ENCODE results near the gene TRRAP.

TRRAP gene

DNA sequence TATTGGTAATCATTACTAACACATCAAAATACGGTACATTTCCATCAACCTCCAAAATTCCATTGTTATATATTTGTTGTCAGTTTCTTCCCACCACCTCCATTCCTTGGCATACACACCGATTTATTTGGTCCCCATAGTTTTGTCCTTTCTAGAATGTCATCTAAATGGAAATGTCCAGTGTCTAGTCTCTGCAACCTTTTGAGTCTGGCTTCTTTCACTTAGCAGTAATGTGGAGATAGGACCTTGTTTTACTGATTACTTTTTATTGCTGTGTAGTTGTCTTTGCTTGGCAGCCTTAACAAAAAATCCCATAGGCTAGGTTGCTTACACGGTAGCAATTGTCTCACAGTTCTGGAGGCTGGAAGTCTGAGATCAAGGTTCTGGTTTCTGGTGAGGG is 22.5 kb downstream of the TRRAP start:
- DNase-seq (ENCODE audit: low read depth): no peak

DNA sequence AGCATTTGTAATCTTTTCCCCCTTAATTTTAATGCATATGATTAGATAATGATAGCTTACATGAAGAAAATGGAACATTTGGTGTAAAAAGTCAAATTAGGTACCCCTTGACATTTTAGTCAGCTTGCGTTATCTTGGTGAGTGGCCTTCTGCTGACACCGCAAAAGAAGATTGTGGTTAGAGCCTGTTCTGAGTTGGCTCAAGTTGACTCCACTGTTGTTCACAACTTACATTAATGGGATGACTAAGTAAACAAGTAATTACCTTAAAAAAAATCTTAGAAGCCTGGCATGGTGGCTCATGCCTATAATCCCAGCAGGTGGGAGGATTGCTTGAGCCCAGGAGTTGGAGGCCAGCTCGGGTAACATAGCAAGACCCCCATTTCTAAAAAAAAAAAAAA is 24.2 kb downstream of the TRRAP start:
- DNase-seq (ENCODE audit: low read depth): no peak

DNA sequence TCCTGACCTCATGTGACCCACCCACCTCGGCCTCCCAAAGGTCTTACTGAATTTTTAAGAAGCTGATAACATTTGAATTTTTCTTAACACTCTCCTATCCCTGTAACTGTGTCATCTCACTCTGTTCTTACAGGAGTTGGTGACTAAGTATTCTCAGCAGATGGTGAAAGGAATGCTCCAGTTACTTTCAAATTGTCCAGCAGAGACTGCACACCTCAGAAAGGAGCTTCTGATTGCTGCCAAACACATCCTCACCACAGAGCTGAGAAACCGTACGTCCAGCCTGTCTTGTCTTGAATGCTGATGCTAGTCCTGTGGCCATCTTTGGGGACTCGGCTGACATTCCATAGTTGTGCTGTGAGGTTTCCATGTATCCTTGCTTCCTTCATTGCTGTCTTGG is 24.9 kb downstream of the TRRAP start:
- no peak for DNase-seq (ENCODE audit: low read depth)

DNA sequence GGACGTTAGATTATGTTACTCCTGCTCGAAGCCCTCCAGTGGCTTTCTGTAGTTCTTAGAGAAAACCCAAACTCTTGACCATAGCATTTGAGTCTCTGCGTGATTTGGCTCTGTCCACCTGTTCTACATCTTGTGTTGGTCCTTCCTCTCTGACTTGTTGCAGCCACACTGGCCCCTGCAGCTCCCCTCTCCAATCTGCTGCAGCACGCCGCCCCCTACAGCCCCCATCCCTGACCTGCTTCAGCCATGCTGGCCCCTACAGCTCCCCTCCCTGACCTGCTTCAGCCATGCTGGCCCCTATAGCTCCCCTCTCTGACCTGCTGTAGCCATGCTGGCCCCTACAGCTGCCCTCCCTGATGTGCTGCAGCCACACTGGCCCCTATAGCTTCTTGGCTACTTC is 29.2 kb downstream of the TRRAP start:
- DNase-seq (ENCODE audit: low read depth): no peak

DNA sequence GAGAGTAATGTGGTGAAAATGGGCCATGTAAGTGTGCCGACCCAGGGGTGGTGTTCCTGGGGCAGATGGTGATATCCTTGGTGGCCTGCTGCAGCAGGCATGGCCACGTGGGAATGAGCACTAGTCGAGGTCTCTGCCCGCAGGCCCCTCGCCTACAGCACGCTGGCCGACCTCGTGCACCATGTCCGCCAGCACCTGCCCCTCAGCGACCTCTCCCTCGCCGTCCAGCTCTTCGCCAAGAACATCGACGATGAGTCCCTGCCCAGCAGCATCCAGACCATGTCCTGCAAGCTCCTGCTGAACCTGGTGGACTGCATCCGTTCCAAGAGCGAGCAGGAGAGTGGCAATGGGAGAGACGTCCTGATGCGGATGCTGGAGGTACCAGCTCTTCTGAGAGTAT is 30.3 kb downstream of the TRRAP start:
- DNase-seq (ENCODE audit: low read depth): no peak

DNA sequence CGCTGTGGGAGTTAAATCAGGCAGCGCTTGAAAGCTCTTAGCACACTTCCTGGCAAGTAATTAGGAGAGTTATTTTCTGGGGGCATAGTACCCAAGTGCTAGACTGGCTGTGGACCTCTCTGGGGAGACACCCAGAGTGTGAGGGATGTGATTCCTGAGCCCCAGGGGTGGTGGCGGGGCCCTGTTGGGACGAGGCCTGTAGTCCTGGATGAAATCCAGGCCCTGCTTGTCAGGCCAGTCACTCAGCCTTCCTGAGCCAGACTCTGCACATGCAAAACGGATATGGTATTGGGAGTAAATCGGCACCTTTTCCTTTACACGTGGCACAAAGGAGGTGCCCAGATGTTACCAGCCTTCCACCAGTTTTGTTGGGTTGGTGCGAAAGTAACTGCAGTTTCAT is 31.2 kb downstream of the TRRAP start:
- DNase-seq (ENCODE audit: low read depth): no peak

DNA sequence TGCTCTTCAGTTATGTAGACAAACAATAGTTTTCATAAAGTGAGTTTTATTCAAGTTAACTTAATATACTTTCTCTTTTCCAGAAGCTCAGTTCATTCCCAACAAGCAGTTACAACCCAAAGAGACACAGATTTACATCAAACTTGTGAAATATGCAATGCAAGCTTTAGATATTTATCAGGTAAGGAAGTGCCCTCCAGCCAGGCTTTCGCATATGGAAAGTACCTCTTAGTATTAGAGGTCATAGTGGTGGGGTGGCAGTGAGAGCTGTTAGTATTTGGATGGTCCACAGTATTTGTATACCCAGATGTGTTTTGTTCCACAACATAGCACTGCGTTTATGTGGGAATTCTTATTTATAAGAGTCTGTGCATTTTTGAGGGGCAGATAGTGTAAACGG is 32.1 kb downstream of the TRRAP start:
- no peak for DNase-seq (ENCODE audit: low read depth)

DNA sequence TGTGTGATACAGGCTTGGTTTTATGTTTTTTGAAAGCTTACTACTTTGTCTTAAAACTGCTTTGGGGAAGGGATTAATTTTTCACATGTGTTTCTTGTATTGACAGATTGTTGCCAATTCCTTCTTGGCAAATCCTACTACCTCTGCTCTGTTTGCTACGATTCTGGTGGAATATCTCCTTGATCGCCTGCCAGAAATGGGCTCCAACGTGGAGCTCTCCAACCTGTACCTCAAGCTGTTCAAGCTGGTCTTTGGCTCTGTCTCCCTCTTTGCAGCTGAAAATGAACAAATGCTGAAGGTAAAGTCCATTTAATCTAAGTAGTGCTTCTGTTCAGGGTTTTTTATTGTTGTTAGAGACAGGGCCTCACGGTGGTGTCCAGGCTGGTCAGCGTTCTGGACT is 33.6 kb downstream of the TRRAP start:
- DNase-seq (ENCODE audit: low read depth): no peak

DNA sequence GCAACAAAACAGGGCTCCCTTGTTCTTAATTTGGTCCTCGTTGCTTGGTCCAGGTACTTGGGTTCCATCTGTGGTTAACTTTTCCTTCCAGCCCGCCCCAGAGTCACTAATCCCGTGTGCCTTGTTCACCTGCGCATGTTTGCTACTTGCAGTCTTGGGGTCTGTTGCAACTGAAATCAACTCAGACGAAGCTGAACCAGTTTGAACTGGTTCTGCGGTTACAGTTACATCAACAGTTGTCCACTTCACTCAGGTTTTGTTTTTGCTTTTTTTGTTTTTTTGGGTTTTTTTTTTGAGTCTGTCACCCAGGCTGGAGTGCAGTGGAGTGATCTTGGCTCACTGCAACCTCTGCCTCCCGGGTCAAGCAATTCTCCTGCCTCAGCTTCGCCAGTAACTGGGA is 34.7 kb downstream of the TRRAP start:
- DNase-seq (ENCODE audit: low read depth): no peak

DNA sequence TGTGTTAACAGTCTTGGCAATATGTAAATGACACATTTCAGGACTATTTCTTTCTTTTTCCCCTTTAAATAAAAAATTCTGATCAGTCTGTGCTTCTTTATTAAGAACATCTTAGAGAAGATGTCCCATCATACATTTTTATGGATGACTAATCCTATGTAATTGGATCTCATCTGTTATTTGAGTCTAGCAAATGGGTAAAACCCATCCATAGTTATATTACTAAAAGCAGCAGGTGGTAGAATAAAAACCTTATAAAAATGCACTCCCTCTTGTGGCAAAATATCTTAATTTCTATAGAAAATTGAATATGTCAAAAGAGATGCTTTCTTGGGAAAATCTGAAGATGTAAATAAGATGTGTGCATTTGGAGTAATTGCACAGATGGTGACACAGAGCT is 35.3 kb downstream of the TRRAP start:
- DNase-seq (ENCODE audit: low read depth): peak; percentile 43

DNA sequence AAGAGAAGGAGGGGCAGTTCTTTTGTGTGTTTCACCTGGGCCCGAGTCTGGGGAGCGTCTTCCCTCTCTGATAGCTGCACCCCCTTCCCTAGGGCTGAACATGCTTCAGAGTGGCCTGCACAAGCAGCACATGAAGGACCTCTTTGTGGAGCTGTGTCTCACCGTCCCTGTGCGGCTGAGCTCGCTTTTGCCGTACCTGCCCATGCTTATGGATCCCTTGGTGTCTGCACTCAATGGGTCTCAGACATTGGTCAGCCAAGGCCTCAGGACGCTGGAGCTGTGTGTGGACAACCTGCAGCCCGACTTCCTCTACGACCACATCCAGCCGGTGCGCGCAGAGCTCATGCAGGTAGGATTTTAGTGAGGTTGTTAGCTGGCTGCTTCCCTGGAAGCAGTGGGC is 39.0 kb downstream of the TRRAP start:
- DNase-seq (ENCODE audit: low read depth): no peak

DNA sequence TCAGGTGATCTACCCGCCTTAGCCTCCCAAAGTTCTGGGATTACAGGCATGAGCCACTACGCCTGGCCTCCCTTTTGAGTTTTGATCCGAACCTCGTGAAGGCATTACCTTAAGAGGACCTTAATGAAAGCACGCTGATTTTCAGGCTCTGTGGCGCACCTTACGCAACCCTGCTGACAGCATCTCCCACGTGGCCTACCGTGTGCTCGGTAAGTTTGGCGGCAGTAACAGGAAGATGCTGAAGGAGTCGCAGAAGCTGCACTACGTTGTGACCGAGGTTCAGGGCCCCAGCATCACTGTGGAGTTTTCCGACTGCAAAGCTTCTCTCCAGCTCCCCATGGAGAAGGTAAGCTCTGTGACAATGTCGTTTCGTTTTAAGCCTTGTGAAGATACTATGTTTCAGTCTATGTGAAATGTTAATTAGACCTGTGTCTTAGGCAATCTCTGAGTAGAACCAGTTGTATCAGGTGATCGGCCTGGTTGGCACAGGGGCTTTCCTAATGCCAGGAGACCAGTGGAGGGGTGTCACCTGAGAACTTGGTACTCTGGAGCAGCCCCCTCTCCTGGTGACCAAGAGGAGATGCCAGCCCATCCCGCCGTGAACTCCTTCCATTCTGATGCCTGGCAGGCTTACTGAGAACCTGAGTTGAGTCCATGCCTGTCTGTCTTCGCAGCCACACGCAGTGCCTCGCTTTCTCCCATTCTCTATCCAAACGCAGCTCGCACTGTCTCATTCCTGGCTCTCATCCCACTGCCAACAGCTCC is 43.5 kb downstream of the TRRAP start:
- no peak for DNase-seq (ENCODE audit: low read depth)

DNA sequence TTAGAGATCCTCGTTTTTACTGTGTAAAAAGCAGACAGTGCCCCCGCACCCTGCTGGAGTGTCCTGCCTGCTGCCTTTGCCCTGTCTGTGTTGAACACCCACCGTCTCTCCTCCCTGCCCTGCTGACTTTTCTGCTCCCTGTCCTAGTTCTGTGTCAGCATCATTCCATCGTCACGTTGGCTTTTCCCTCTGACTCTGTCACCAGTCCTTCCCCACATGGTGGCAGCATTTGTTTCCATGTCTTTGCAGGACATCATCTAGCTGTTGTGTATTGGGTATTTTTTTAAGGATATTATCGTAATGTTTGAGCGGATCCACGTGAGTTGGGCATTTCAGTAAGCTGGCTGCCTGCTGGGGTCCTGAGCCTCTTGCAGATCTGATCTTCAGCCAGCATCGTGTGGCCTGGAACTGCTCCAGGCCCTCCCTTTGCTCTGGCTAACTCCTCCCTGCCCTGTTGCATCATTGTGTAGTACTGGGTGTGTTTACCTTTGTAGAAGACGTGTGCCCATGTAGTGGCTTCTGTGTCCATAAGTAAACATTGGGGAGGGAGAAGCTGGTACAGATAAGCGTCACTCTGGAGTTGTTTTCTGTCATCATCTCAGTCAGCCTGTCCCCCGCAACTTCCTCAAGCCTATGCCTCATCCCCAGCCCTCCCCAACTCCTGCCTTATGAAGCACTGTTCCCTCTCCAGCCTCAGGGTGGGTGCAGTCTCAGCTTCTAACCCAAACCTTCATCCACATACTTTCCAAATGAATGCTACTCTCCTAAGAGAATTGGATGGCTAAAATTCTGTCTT is 44.3 kb downstream of the TRRAP start:
- DNase-seq (ENCODE audit: low read depth): peak; percentile 21

DNA sequence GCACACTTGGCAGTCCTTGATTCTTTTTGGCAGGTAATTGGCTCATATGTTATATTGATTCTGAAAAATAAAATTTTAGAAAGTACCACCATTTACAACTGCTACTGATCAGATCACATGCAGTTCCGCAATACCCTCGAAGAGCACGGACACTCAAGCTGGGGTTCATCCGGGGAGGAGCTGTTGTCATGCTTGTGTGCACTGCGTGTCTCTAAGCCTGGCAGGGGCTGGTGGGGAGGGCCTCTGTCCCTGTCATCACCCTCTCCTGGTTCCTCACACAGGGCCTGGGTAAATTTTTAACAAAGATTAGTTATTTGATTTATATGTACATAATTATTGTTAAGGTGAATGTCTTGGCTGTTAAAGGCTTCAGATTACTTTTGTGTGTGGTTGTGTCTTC is 45.2 kb downstream of the TRRAP start:
- DNase-seq (ENCODE audit: low read depth): no peak

DNA sequence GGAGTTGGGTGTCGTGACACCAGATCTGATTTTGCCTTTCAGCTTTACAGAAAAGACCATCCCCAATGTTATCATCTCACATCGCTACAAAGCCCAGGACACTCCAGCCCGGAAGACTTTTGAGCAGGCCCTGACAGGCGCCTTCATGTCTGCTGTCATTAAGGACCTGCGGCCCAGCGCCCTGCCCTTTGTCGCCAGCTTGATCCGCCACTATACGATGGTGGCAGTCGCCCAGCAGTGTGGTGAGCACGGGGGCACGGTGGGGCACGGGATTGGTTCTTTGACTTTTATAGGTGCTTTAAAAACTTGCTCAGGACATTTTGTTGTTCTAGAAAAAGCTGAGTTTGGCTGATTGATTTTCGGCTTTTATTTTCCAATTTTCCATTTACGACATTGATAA is 48.8 kb downstream of the TRRAP start:
- no peak for DNase-seq (ENCODE audit: low read depth)

DNA sequence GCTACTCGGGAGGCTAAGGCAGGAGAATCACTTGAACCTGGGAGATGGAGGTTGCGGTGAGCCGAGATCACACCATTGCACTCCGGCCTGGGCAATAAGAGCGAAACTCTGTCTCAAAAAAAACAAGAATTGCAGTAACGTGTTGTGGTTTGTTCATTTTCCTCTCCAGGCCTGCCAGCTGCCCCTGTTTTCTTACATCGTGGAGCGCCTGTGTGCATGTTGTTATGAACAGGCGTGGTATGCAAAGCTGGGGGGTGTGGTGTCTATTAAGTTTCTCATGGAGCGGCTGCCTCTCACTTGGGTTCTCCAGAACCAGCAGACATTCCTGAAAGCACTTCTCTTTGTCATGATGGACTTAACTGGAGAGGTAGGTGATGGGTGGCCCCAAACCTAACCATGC is 52.1 kb downstream of the TRRAP start:
- no peak for DNase-seq (ENCODE audit: low read depth)

DNA sequence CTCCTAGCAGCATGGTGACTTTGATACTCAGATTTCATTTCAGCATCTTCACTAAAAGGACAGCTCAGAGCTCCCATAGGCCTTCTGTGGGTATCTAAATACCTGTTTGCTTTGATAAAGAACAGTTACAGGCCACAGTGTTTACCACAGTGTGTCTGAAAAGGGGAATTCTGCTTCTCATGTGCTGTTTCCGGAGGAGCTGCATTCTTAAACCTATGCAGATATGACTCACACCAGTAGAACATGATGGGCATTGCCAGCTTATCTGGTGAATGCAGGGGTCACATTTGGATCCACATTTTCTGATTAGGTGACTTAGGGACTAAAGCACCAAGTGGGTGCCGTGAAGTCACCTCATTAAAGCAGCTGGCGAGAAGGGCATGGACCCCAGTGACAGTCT is 52.6 kb downstream of the TRRAP start:
- DNase-seq (ENCODE audit: low read depth): no peak

DNA sequence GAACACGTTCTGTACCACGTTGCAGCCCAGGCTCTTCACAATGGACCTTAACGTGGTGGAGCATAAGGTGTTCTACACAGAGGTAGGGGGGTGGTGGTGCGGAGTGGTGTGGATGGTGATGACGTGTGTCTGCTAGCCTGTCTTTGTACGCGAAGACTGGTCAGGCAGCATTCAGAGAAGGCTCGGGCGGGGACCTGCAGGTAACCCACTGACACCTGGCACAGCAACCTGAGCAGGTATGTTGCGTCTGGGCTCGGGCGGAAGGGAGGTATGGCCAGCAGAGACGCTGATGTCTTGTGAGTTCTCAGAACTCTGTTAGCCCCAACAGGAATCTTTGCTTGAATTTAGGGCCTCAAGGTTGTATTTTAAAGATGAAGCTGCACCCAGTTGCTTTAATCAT is 55.0 kb downstream of the TRRAP start:
- DNase-seq (ENCODE audit: low read depth): no peak

DNA sequence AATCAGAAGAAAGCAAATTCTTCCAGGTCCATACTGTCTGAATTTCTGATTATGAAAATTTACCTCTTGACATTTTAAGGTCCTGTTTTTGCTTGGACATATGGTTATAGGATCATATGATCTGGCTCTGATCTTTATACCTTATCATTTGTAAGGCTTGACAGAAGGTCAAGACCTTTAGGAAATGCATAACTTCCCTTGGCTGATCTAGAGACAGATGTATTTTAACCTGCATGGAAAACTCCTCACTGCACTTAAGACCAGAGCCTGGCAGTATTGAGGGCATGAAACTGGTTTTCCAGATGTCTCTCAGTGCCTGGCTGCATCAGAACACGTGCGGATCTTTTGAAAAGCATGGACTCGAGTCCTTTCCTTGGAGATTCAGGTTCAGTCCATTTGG is 55.9 kb downstream of the TRRAP start:
- DNase-seq (ENCODE audit: low read depth): no peak

DNA sequence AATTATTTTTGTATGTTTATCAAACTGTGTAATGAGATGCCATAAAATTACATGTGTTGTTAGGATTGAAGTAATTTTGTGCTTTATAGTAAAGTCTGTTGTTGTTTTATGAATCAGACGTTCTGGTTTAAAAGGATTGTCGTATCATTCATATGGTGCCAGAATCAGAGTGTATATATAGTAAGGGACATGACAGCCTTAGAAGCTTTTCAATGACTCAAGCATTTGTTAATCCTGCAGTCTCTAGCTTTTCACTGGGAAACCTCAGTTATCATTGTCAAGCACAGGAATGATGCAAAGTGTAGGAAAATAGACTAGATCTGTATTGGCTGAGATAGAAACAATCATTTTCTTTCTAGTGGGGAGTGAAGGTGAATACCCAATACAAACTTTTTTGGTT is 57.5 kb downstream of the TRRAP start:
- peak; percentile 25 for DNase-seq (ENCODE audit: low read depth)

DNA sequence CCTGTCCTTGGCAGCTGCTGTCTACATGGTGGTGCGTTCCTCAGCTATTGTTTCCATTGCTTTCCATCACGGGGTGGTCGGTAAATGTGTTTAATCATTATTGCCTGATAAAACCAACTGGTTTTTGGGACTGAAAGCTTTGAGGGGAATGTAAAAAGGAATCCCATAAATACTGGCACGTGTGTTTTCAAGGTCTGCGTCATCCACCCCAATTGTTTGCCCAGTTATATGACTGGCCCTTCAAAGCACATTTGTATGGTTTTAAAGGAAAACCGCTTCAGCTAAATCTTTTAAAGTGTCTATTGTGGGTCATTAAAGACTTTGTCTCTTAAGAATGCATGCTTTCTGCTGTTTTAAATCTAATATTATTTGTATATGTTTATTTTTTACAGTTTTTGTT is 65.0 kb downstream of the TRRAP start:
- no peak for DNase-seq (ENCODE audit: low read depth)

DNA sequence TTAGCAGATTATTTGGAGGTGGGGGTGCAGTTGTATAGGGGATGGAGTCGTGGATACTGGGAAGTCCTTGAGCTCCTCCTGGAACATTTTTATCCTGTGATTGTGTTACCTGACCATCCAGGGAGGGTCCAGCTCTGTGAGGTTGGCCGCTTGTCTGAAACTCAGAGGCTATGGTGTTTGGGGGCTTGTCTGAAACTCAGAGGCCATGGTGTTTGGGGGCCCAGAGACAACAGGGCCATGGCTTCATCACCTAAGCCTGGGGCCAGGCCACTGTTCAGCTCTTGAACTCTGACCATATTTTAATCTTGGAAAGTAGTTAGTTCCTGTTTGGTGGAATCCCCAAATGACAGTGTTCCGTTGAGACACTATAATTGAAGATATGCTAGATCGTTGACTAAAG is 66.1 kb downstream of the TRRAP start:
- DNase-seq (ENCODE audit: low read depth): no peak

DNA sequence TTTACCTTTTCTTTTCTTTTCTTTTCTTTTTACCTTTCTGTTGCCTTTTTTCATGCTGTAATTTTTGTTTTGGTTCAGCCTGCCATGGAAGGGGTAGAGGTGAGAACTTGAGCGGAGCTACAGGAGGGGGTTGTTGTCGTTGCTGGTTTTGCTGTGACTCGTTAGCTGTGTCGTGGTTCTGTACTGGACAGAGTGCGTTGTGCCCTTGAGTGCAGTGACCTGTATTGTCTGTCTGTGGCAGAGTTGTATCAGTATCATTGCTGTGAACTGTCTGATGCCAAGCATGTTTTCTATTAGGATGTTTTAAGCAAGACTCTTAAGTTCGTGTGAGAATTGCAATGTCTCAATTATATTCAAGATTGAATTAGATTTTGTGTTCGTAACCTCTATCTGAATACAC is 67.5 kb downstream of the TRRAP start:
- DNase-seq (ENCODE audit: low read depth): no peak

DNA sequence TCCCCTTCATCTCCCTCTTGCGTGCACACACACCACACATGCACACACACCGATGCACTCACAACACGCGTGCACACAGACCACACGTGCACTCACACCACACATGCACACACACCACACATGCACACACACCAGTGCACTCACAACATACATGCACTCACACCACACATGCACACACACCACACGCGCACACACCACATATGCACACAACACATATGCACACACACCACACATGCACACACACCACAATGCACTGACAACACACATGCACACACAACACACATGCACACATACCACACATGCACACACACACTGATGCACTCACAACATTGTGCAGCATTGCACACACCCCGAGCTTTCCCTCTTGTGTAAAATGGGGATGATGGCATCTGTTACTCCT is 68.1 kb downstream of the TRRAP start:
- DNase-seq (ENCODE audit: low read depth): no peak
